GM23338 (cell line): ENCODE results near the gene SERPINB10. TPM values are rescaled to one million over a fixed set of nuclear protein-coding genes. Genes with fewer than 3 reads are reported as not detected.

Source experiments
- ATAC-seq: fragments of 200-7000 bp; cut with Tn5 transposase; 3 replicates; pipeline ENCODE4 v1.9.1; 2020
- DNase-seq: peaks from one replicate; pipeline ENCODE4 v3.0.0-alpha.2; 2015; ENCODE audit warnings: low spot score
- H2AFZ ChIP-seq: fragments of 200-600 bp; sonication (generic); 2 replicates; pipeline ENCODE4 v1.8.0; 2016; ENCODE audit warnings: antibody characterized with exemption, mild to moderate bottlenecking, moderate library complexity
- H3F3A ChIP-seq: fragments of 200-600 bp; sonication (generic); replicated peaks from 2 replicates; pipeline ENCODE4 v1.8.0; 2017; ENCODE audit warnings: antibody characterized with exemption, mixed run types, low read depth
- H3K27ac ChIP-seq: fragments of 200-600 bp; sonication (generic); 2 replicates; pipeline ENCODE4 v1.6.1; 2016; ENCODE audit warnings: low read depth
- H3K27me3 ChIP-seq: fragments of 200-600 bp; sonication (generic); 2 replicates; pipeline ENCODE4 v1.8.0; 2016; ENCODE audit warnings: mild to moderate bottlenecking, mixed run types, moderate library complexity; ENCODE audit not compliant: insufficient read depth
- H3K36me3 ChIP-seq: fragments of 200-600 bp; sonication (generic); 2 replicates; pipeline ENCODE4 v1.8.0; 2016; ENCODE audit warnings: mild to moderate bottlenecking; ENCODE audit not compliant: insufficient read depth
- H3K4me1 ChIP-seq: fragments of 200-600 bp; sonication (generic); 2 replicates; pipeline ENCODE4 v1.8.0; 2016; ENCODE audit warnings: mild to moderate bottlenecking, moderate library complexity; ENCODE audit not compliant: insufficient read depth
- H3K4me2 ChIP-seq: fragments of 200-600 bp; sonication (generic); 2 replicates; pipeline ENCODE4 v1.7.1; 2017; ENCODE audit warnings: mixed run types
- H3K4me3 ChIP-seq: fragments of 200-600 bp; sonication (generic); 2 replicates; pipeline ENCODE4 v1.6.1; 2016; ENCODE audit warnings: mixed run types
- H3K79me2 ChIP-seq: fragments of 200-600 bp; sonication (generic); replicated peaks from 2 replicates; pipeline ENCODE4 v1.8.0; 2017; ENCODE audit warnings: mild to moderate bottlenecking; ENCODE audit not compliant: insufficient read depth
- H3K9me2 ChIP-seq: fragments of 200-600 bp; sonication (generic); 2 replicates; pipeline ENCODE4 v1.8.0; 2017; ENCODE audit not compliant: insufficient read depth
- H4K20me1 ChIP-seq: fragments of 200-600 bp; sonication (generic); replicated peaks from 2 replicates; pipeline ENCODE4 v1.8.0; 2017; ENCODE audit warnings: mild to moderate bottlenecking; ENCODE audit not compliant: insufficient read depth
- H3K27ac Mint-ChIP-seq: 2 replicates; pipeline ENCODE4 v1.8.0; 2020; ENCODE audit warnings: inconsistent platforms, mild to moderate bottlenecking, moderate library complexity, mixed read lengths
- H3K27me3 Mint-ChIP-seq: 3 replicates; pipeline ENCODE4 v1.8.0; 2022; ENCODE audit warnings: low read depth, mild to moderate bottlenecking, moderate library complexity, mixed read lengths, inconsistent platforms; ENCODE audit not compliant: insufficient read depth, poor library complexity
- H3K36me3 Mint-ChIP-seq: 3 replicates; pipeline ENCODE4 v1.8.0; 2021; ENCODE audit warnings: low read depth, mild to moderate bottlenecking, inconsistent platforms, moderate library complexity, mixed read lengths
- H3K4me1 Mint-ChIP-seq: 3 replicates; pipeline ENCODE4 v1.8.0; 2020; ENCODE audit warnings: mild to moderate bottlenecking, inconsistent platforms, mixed read lengths
- H3K4me3 Mint-ChIP-seq: 3 replicates; pipeline ENCODE4 v1.8.0; 2021; ENCODE audit warnings: moderate library complexity, mild to moderate bottlenecking, inconsistent platforms, mixed read lengths
- H3K9me3 Mint-ChIP-seq: 3 replicates; pipeline ENCODE4 v1.8.0; 2020; ENCODE audit warnings: moderate library complexity, mild to moderate bottlenecking, inconsistent platforms, mixed read lengths
- CREB1 ChIP-seq: fragments of 250-450 bp; sonication (Bioruptor Pico); IDR thresholded peaks from 2 replicates; pipeline ENCODE4 v1.5.0; 2020; ENCODE audit warnings: low read depth, mild to moderate bottlenecking, moderate library complexity
- CTCF ChIP-seq, 2 experiments: fragments of 200-600 bp in 1 of 2; sonication (generic) in 1 of 2; conservative IDR thresholded peaks; 2 replicates each; pipeline versions ENCODE4 v1.5.1 to v1.6.1; 2016 to 2017; ENCODE audit warnings: antibody characterized with exemption in 2 of 2, low read depth in 2 of 2, mild to moderate bottlenecking in 2 of 2, moderate library complexity in 1 of 2
- EZH2 ChIP-seq: fragments of 200-600 bp; sonication (generic); IDR thresholded peaks from one replicate; pipeline ENCODE4 v1.8.0; 2017; ENCODE audit warnings: antibody characterized with exemption, mild to moderate bottlenecking, low read depth; ENCODE audit not compliant: unreplicated experiment
- EZH2phosphoT487 ChIP-seq: fragments of 200-600 bp; sonication (generic); IDR thresholded peaks from one replicate; pipeline ENCODE4 v1.8.1; 2018; ENCODE audit warnings: antibody characterized with exemption; ENCODE audit not compliant: unreplicated experiment
- JUNB ChIP-seq: IDR thresholded peaks from one replicate; pipeline ENCODE4 v1.6.1; 2016; ENCODE audit warnings: antibody characterized with exemption; ENCODE audit not compliant: unreplicated experiment
- NANOG ChIP-seq: IDR thresholded peaks from 2 replicates; pipeline ENCODE4 v1.6.1; 2016; ENCODE audit warnings: antibody characterized with exemption, borderline replicate concordance
- POLR2AphosphoS5 ChIP-seq: IDR thresholded peaks from 2 replicates; pipeline ENCODE4 v1.6.1; 2016; ENCODE audit warnings: antibody characterized with exemption, low read depth
- STAT1 ChIP-seq: IDR thresholded peaks from one replicate; pipeline ENCODE4 v1.6.1; 2016; ENCODE audit warnings: antibody characterized with exemption; ENCODE audit not compliant: unreplicated experiment
- ZNF114 ChIP-seq: fragments of 250-450 bp; sonication (Bioruptor Pico); IDR thresholded peaks from 2 replicates; pipeline ENCODE4 v1.5.0; 2020; ENCODE audit warnings: mild to moderate bottlenecking, moderate library complexity
- ZNF331 ChIP-seq: fragments of 250-450 bp; sonication (Bioruptor Pico); IDR thresholded peaks from 2 replicates; pipeline ENCODE4 v1.5.0; 2020; ENCODE audit warnings: low read depth, mild to moderate bottlenecking, moderate library complexity
- ZNF462 ChIP-seq: fragments of 250-450 bp; sonication (Bioruptor Pico); IDR thresholded peaks from 2 replicates; pipeline ENCODE4 v1.5.0; 2020; ENCODE audit warnings: mild to moderate bottlenecking, moderate library complexity
- polyA plus RNA-seq: library from polyadenylated mRNA; unstranded; fragments of >200 nt; fragmentation: Nextera tagmentation; extraction: Ambion mirVana; gene quantifications from 2 replicates; pipeline ENCODE4 v1.2.1, GENCODE V29; 2016
- total RNA-seq: library from RNA; depleted of rRNA; stranded (reverse); fragments of >200 nt; shearing (Covaris generic); gene quantifications from 2 replicates; pipeline ENCODE4 v1.2.3, GENCODE V29; 2014
- TF ChIP-seq, protein P1 (sequence below): IDR thresholded peaks from 2 replicates; pipeline ENCODE4 v1.6.1; 2016; ENCODE audit warnings: antibody characterized with exemption
- TF ChIP-seq, protein P2 (sequence below): IDR thresholded peaks from one replicate; pipeline ENCODE4 v1.6.1; 2018; ENCODE audit warnings: antibody characterized with exemption; ENCODE audit not compliant: unreplicated experiment

SERPINB10 gene
- total and polyA plus RNA-seq, 2 experiments from 2014 or later = not detected

GRCh38 chr18:63887424-63887823, 20.3 kb upstream of the SERPINB10 start, which contains the start of gene SERPINB2:
TSS of gene SERPINB2 (plus strand) at chr18:63887705. CDS start at chr18:63891445, 3,740 bp downstream.
- no peaks in the 10 kb centered on the region for H3K9me3 Mint-ChIP-seq
- Histone ChIP-seq H3K9me2 (no peaks in the 10 kb centered on the region; the same call in 1 of the 2 replicates), H3K79me2 (no peaks in the 10 kb centered on the region), H2AFZ (peak within 1 kb of the TSS; percentile 72; the same call in 1 of the 2 replicates), H3K4me1 (no peaks in the 10 kb centered on the region), H3K4me2 (no peak within 1 kb of the TSS), H4K20me1 (no peaks in the 10 kb centered on the region), H3K4me3 (no peak within 1 kb of the TSS), H3F3A (no peaks in the 10 kb centered on the region), H3K27ac (no peak within 1 kb of the TSS), H3K27me3 (no peaks in the 10 kb centered on the region), H3K36me3 (no peaks in the 10 kb centered on the region)
- H3K4me1 Mint-ChIP-seq = no peaks in the 10 kb centered on the region
- no peak for ATAC-seq
- TF ChIP-seq CTCF (conservative IDR thresholded peaks at IDR 0.05; ENCODE audit: low read depth in 2 of 2) = no peak
- no peak for TF ChIP-seq ZNF462 (CRISPR knock-in tag)
- TF ChIP-seq POLR2AphosphoS5 = no peak
- no peak for TF ChIP-seq ZNF114 (CRISPR knock-in tag)
- TF ChIP-seq, protein P1, sequence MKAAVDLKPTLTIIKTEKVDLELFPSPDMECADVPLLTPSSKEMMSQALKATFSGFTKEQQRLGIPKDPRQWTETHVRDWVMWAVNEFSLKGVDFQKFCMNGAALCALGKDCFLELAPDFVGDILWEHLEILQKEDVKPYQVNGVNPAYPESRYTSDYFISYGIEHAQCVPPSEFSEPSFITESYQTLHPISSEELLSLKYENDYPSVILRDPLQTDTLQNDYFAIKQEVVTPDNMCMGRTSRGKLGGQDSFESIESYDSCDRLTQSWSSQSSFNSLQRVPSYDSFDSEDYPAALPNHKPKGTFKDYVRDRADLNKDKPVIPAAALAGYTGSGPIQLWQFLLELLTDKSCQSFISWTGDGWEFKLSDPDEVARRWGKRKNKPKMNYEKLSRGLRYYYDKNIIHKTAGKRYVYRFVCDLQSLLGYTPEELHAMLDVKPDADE = no peak
- no peak for TF ChIP-seq ZNF331 (CRISPR knock-in tag)
- TF ChIP-seq JUNB = no peak
- TF ChIP-seq, protein P2, sequence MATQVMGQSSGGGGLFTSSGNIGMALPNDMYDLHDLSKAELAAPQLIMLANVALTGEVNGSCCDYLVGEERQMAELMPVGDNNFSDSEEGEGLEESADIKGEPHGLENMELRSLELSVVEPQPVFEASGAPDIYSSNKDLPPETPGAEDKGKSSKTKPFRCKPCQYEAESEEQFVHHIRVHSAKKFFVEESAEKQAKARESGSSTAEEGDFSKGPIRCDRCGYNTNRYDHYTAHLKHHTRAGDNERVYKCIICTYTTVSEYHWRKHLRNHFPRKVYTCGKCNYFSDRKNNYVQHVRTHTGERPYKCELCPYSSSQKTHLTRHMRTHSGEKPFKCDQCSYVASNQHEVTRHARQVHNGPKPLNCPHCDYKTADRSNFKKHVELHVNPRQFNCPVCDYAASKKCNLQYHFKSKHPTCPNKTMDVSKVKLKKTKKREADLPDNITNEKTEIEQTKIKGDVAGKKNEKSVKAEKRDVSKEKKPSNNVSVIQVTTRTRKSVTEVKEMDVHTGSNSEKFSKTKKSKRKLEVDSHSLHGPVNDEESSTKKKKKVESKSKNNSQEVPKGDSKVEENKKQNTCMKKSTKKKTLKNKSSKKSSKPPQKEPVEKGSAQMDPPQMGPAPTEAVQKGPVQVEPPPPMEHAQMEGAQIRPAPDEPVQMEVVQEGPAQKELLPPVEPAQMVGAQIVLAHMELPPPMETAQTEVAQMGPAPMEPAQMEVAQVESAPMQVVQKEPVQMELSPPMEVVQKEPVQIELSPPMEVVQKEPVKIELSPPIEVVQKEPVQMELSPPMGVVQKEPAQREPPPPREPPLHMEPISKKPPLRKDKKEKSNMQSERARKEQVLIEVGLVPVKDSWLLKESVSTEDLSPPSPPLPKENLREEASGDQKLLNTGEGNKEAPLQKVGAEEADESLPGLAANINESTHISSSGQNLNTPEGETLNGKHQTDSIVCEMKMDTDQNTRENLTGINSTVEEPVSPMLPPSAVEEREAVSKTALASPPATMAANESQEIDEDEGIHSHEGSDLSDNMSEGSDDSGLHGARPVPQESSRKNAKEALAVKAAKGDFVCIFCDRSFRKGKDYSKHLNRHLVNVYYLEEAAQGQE = no peak
- TF ChIP-seq STAT1 = no peak
- no peak for TF ChIP-seq CREB1 (CRISPR knock-in tag)
- TF ChIP-seq EZH2phosphoT487 = no peak
- TF ChIP-seq EZH2 = no peak
- no peak for TF ChIP-seq NANOG
- no peaks in the 10 kb centered on the region for H3K27me3 Mint-ChIP-seq
- H3K4me3 Mint-ChIP-seq = no peak within 1 kb of the TSS
- DNase-seq = no peak
- H3K27ac Mint-ChIP-seq = no peak within 1 kb of the TSS
- H3K36me3 Mint-ChIP-seq = no peaks in the 10 kb centered on the region
